A673 (cell line): ENCODE results near the gene RALGPS1. TPM values are rescaled to one million over a fixed set of nuclear protein-coding genes. Genes with fewer than 3 reads are reported as not detected.

ENCODE experiments used
- BruUV-seq: library from RNA; stranded (reverse); fragments of 400-500 nt; replicated peaks from 2 replicates; lab custom pipeline; 2021; lab: Mats Ljungman, UMichigan
- CTCF ChIA-PET: fragments of 300-600 bp; sonication (Branson Sonifier 250); formaldehyde crosslinking; loops from one replicate; lab custom pipeline; 2022; ENCODE audit warnings: antibody characterized with exemption; lab: Charles Lee
- POLR2A ChIA-PET: fragments of 300-600 bp; sonication (Branson Sonifier 250); formaldehyde crosslinking; loops from one replicate; lab custom pipeline; 2022; ENCODE audit warnings: antibody characterized with exemption; ENCODE audit not compliant: low non-redundant PET; lab: Charles Lee
- DNase-seq: peaks from one replicate; pipeline ENCODE4 v3.0.0-alpha.2; 2015; ENCODE audit warnings: low spot score
- H3K27ac ChIP-seq: fragments of 200-600 bp; sonication (generic); 2 replicates; pipeline ENCODE4 v1.5.1; 2016; ENCODE audit warnings: mixed run types, low read depth, mild to moderate bottlenecking, mixed read lengths, antibody characterized with exemption, low read length; ENCODE audit not compliant: poor library complexity, severe bottlenecking
- H3K27me3 ChIP-seq: fragments of 200-600 bp; sonication (generic); replicated peaks from 2 replicates; pipeline ENCODE4 v1.6.1; 2017; ENCODE audit warnings: mixed run types, low read depth, mild to moderate bottlenecking, mixed read lengths, antibody characterized with exemption, low read length; ENCODE audit not compliant: insufficient read depth, poor library complexity
- H3K36me3 ChIP-seq: fragments of 200-600 bp; sonication (generic); 2 replicates; pipeline ENCODE4 v1.6.1; 2016; ENCODE audit warnings: mixed run types, mild to moderate bottlenecking, mixed read lengths, antibody characterized with exemption, low read length; ENCODE audit not compliant: insufficient read depth, poor library complexity, severe bottlenecking
- H3K4me1 ChIP-seq: fragments of 200-600 bp; sonication (generic); 2 replicates; pipeline ENCODE4 v1.6.1; 2017; ENCODE audit warnings: mixed run types, mild to moderate bottlenecking, mixed read lengths, antibody characterized with exemption, low read length; ENCODE audit not compliant: insufficient read depth, poor library complexity, severe bottlenecking
- H3K4me3 ChIP-seq: fragments of 200-600 bp; sonication (generic); 2 replicates; pipeline ENCODE4 v1.5.1; 2016; ENCODE audit warnings: low read depth, mixed run types, mild to moderate bottlenecking, mixed read lengths, low read length; ENCODE audit not compliant: poor library complexity, severe bottlenecking
- H3K9me3 ChIP-seq: fragments of 200-600 bp; sonication (generic); 2 replicates; pipeline ENCODE4 v1.6.1; 2016; ENCODE audit warnings: mixed run types, low read depth, mild to moderate bottlenecking, mixed read lengths, antibody characterized with exemption, low read length; ENCODE audit not compliant: poor library complexity, severe bottlenecking
- CTCF ChIP-seq: fragments of 300-800, 200-600 bp; sonication (generic); conservative IDR thresholded peaks from 2 replicates; pipeline ENCODE4 v1.5.1; 2017; ENCODE audit warnings: low read depth, mild to moderate bottlenecking, antibody characterized with exemption, low read length, moderate library complexity, mixed read lengths
- EZH2 ChIP-seq: fragments of 200-600 bp; sonication (generic); IDR thresholded peaks from 2 replicates; pipeline ENCODE4 v1.6.1; 2017; ENCODE audit warnings: borderline replicate concordance, low read depth, mild to moderate bottlenecking, mixed read lengths, antibody characterized with exemption, low read length; ENCODE audit not compliant: poor library complexity, severe bottlenecking
- intact Hi-C: fragments of 100-400 bp; cut with micrococcal nuclease; formaldehyde crosslinking; loops from one replicate; pipeline ENCODE4 v1.10.0; 2022; ENCODE audit not compliant: unreplicated experiment
- total RNA-seq: library from RNA; stranded (reverse); gene quantifications from 2 replicates; pipeline ENCODE4 v1.2.3, GENCODE V29; 2021

Gene RALGPS1
- total RNA-seq, 1 experiment from 2014 or later, result 3.9 TPM

GRCh38 chr9:127233989-127234388 is 319.4 kb downstream of the RALGPS1 start:
- Histone ChIP-seq H3K4me1 (peaks cover 15% of the 10 kb centered on the region), H3K9me3 (no peaks in the 10 kb centered on the region), H3K36me3 (no peaks in the 10 kb centered on the region), H3K4me3 (no peak overlapping the region), H3K27ac (no peak overlapping the region), H3K27me3 (no peaks in the 10 kb centered on the region)
- BruUV-seq, result no TSS peak
- ChIA-PET POLR2A (no interaction called here), CTCF (no interaction called here)
- no peak for DNase-seq
- intact Hi-C loops, result no loop called here
- TF ChIP-seq EZH2 (no peak), CTCF (no peak)

- no peak for TF ChIP-seq EZH2
- TF ChIP-seq CTCF, result no peak
- CTCF ChIA-PET, result no interaction called here
- BruUV-seq, result no TSS peak
Observed at GRCh38 chr9:127237801-127238200, 323.2 kb downstream of the RALGPS1 start.

GRCh38 chr9:127241354-127241753 is 326.8 kb downstream of the RALGPS1 start:
- ChIA-PET CTCF (no interaction called here), POLR2A (interaction anchor here (0.6 kb wide), 1 partner anchor 15 kb away, joined by 3 read pairs; no protein-coding TSS in a partner anchor)
- H3K27ac ChIP-seq, result no peak overlapping the region
- intact Hi-C loops, result no loop called here
- no peaks in the 10 kb centered on the region for H3K36me3 ChIP-seq
- no peaks in the 10 kb centered on the region for H3K9me3 ChIP-seq
- peaks cover 5% of the 10 kb centered on the region for H3K4me1 ChIP-seq
- no peak overlapping the region for H3K4me3 ChIP-seq
- TF ChIP-seq CTCF, result no peak
- no peak for TF ChIP-seq EZH2
- BruUV-seq, result no TSS peak
- no peak for DNase-seq
- no peaks in the 10 kb centered on the region for H3K27me3 ChIP-seq

More at GRCh38 chr9:127237801-127238200, 323.2 kb downstream of the RALGPS1 start:
- H3K27me3 ChIP-seq, result no peaks in the 10 kb centered on the region
- no peaks in the 10 kb centered on the region for H3K9me3 ChIP-seq
- no peak overlapping the region for H3K27ac ChIP-seq
- no peak overlapping the region for H3K4me3 ChIP-seq
- intact Hi-C loops, result no loop called here
- POLR2A ChIA-PET, result no interaction called here
- H3K36me3 ChIP-seq, result no peaks in the 10 kb centered on the region
- H3K4me1 ChIP-seq, result peaks cover 15% of the 10 kb centered on the region
- no peak for DNase-seq
